ENCODE data around the gene OBSCN. TPM values are rescaled to one million over a fixed set of nuclear protein-coding genes. Genes with fewer than 3 reads are reported as not detected.

Gene OBSCN
- total RNA-seq, 6 experiments from 2014 or later: 0.27 to 1.8 (median 0.53) TPM

GRCh38 chr1:228262475-228262874, 54.6 kb downstream of the OBSCN start:
- TF ChIP-seq, protein P1, sequence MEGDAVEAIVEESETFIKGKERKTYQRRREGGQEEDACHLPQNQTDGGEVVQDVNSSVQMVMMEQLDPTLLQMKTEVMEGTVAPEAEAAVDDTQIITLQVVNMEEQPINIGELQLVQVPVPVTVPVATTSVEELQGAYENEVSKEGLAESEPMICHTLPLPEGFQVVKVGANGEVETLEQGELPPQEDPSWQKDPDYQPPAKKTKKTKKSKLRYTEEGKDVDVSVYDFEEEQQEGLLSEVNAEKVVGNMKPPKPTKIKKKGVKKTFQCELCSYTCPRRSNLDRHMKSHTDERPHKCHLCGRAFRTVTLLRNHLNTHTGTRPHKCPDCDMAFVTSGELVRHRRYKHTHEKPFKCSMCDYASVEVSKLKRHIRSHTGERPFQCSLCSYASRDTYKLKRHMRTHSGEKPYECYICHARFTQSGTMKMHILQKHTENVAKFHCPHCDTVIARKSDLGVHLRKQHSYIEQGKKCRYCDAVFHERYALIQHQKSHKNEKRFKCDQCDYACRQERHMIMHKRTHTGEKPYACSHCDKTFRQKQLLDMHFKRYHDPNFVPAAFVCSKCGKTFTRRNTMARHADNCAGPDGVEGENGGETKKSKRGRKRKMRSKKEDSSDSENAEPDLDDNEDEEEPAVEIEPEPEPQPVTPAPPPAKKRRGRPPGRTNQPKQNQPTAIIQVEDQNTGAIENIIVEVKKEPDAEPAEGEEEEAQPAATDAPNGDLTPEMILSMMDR (IDR thresholded peaks at IDR 0.05): no peak
- peaks cover 28% of the 10 kb centered on the region for H3K9me3 Mint-ChIP-seq
- H3K36me3 Mint-ChIP-seq (ENCODE audit: low read depth): no peaks in the 10 kb centered on the region
- peaks cover 1% of the 10 kb centered on the region; the same call in 1 of the 2 replicates for H3K27me3 Mint-ChIP-seq (ENCODE audit: insufficient read depth)
- H3K4me1 Mint-ChIP-seq (ENCODE audit: low read depth): no peaks in the 10 kb centered on the region
- no peak overlapping the region for H3K27ac Mint-ChIP-seq
- H3K4me3 Mint-ChIP-seq: no peak overlapping the region
- DNase-seq: no peak

- DNase-seq: no peak
- TF ChIP-seq, protein P1 (IDR thresholded peaks at IDR 0.05): no peak
- Mint-ChIP-seq H3K27ac (no peak overlapping the region), H3K4me3 (no peak overlapping the region), H3K4me1 (ENCODE audit: low read depth) (no peaks in the 10 kb centered on the region), H3K27me3 (ENCODE audit: insufficient read depth) (peaks cover 1% of the 10 kb centered on the region; the same call in 1 of the 2 replicates), H3K9me3 (peaks cover 22% of the 10 kb centered on the region), H3K36me3 (ENCODE audit: low read depth) (no peaks in the 10 kb centered on the region)
These were observed 55.8 kb downstream of the OBSCN start for GRCh38 chr1:228263636-228264035.

DNA sequence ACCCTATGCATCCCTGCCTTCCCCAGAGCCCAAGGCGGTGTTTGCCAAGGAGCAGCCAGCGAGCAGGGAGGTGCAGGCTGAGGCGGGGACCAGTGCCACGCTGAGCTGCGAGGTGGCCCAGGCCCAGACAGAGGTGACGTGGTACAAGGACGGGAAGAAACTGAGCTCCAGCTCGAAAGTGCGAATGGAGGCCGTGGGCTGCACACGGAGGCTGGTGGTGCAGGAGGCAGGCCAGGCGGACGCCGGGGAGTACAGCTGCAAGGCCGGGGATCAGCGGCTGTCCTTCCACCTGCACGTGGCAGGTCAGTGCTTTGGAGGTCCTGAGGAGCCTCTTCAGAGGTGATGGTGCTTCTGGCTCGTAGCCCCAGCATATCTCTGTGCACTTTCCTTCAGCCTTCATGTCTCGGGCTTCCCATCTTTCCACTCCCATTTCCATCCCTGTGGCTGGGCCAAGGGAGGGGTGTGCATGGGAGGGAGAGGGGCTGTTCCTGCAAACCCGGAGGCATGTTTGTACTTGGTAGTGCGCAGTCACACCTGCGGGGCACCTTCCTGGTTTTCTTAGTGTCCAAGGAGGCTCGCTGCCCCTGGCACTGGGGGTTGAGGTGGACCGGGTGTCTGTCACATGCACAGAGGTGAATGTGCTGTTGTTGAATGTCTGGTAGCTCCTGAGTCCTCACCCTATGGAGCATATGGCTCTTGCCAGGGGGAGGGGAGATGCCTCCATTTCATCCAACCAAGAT, 56.4 kb downstream of the OBSCN start:
- H3K27me3 Mint-ChIP-seq (ENCODE audit: insufficient read depth): peaks cover 1% of the 10 kb centered on the region; the same call in 1 of the 2 replicates
- H3K36me3 Mint-ChIP-seq (ENCODE audit: low read depth): no peaks in the 10 kb centered on the region
- no peaks in the 10 kb centered on the region for H3K4me1 Mint-ChIP-seq (ENCODE audit: low read depth)
- no peak overlapping the region for H3K27ac Mint-ChIP-seq
- peaks cover 27% of the 10 kb centered on the region for H3K9me3 Mint-ChIP-seq
- DNase-seq: no peak
- TF ChIP-seq, protein P1 (IDR thresholded peaks at IDR 0.05): no peak
- no peak overlapping the region for H3K4me3 Mint-ChIP-seq

DNA sequence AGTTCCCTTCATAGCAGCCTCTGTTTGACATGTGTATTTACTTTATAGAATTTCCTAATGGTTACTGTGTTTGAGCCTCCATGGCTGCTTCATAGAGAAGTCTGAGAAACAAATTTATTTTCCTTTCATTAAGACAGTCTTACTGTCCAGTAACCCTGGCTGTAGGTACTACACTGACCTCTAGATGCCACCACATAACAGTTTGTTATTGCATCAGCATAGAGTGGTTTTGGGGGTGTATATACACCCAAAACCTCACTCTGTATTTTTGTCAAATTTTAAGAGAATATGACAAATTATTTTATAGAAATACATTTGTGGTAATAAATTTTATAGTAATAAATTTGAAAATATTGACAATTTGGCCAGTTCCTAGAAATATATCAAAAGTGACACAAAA, 57.3 kb downstream of the OBSCN start:
- H3K27me3 Mint-ChIP-seq (ENCODE audit: insufficient read depth): no peaks in the 10 kb centered on the region; the same call in 1 of the 2 replicates
- H3K27ac Mint-ChIP-seq: no peak overlapping the region
- H3K9me3 Mint-ChIP-seq: peaks cover 28% of the 10 kb centered on the region
- no peaks in the 10 kb centered on the region for H3K36me3 Mint-ChIP-seq (ENCODE audit: low read depth)
- TF ChIP-seq, protein P1 (IDR thresholded peaks at IDR 0.05): peak; percentile 32; the same call in 1 of the 2 replicates
- DNase-seq: peak; percentile 19
- H3K4me3 Mint-ChIP-seq: no peak overlapping the region
- no peaks in the 10 kb centered on the region; the same call in 1 of the 2 replicates for H3K4me1 Mint-ChIP-seq (ENCODE audit: low read depth)

- no peak for DNase-seq
These were observed 60.4 kb downstream of the OBSCN start for GRCh38 chr1:228267962-228268880.

More at GRCh38 chr1:228267962-228268880, 60.4 kb downstream of the OBSCN start:
- Mint-ChIP-seq H3K4me1 (ENCODE audit: low read depth) (no peaks in the 10 kb centered on the region; the same call in 1 of the 2 replicates), H3K9me3 (peaks cover 15% of the 10 kb centered on the region), H3K36me3 (ENCODE audit: low read depth) (no peaks in the 10 kb centered on the region), H3K27ac (no peak overlapping the region), H3K4me3 (no peak overlapping the region), H3K27me3 (ENCODE audit: insufficient read depth) (no peaks in the 10 kb centered on the region; the same call in 1 of the 2 replicates)
- TF ChIP-seq, protein P1 (IDR thresholded peaks at IDR 0.05): no peak
